Natural killer cell (primary cell): Measurements from ENCODE around the gene DPH3. TPM values are rescaled to one million over a fixed set of nuclear protein-coding genes. Genes with fewer than 3 reads are reported as not detected.

Experiments used
- ATAC-seq, 3 donors: fragments of 150-1000 bp in 2 of 3; fragments of 200-7000 bp in 1 of 3; cut with Tn5 transposase; 1 replicate in 1 of 3; 2 replicates in 2 of 3; pipeline ENCODE4 v1.10.0; 2021; ENCODE audit warnings: mild to moderate bottlenecking in 2 of 3, moderate library complexity in 2 of 3
- DNase-seq, 2 donors: peaks; one replicate each; pipeline versions ENCODE4 v3.0.0 to v3.0.0-alpha.2; 2013 to 2021; ENCODE audit warnings: mixed read lengths in 1 of 2
- H3K27ac ChIP-seq: one replicate; pipeline ENCODE4 v1.5.1; 2013; ENCODE audit warnings: mild to moderate bottlenecking, low read length
- H3K27me3 ChIP-seq: one replicate; pipeline ENCODE4 v1.6.1; 2013; ENCODE audit warnings: low read length; ENCODE audit not compliant: control insufficient read depth, insufficient read depth
- H3K36me3 ChIP-seq: one replicate; pipeline ENCODE4 v1.6.1; 2013; ENCODE audit warnings: low read length; ENCODE audit not compliant: control insufficient read depth, insufficient read depth
- H3K4me1 ChIP-seq: one replicate; pipeline ENCODE4 v1.6.1; 2013; ENCODE audit warnings: low read length; ENCODE audit not compliant: control insufficient read depth, insufficient read depth
- H3K4me3 ChIP-seq: one replicate; pipeline ENCODE4 v1.5.1; 2013; ENCODE audit warnings: low read length
- H3K9me3 ChIP-seq: one replicate; pipeline ENCODE4 v1.6.1; 2013; ENCODE audit warnings: low read length; ENCODE audit not compliant: control insufficient read depth, insufficient read depth
- H3K27ac Mint-ChIP-seq, 2 donors: one replicate each; pipeline ENCODE4 v1.8.0; 2022; ENCODE audit warnings: mild to moderate bottlenecking in 2 of 2, mixed read lengths in 2 of 2, moderate library complexity in 1 of 2
- H3K27me3 Mint-ChIP-seq, 2 donors: one replicate each; pipeline ENCODE4 v1.8.0; 2022; ENCODE audit warnings: low read depth in 2 of 2, mixed read lengths in 2 of 2
- H3K36me3 Mint-ChIP-seq: one replicate; pipeline ENCODE4 v1.8.0; 2022; ENCODE audit warnings: mixed read lengths
- H3K4me1 Mint-ChIP-seq, 2 donors: one replicate each; pipeline ENCODE4 v1.8.0; 2022; ENCODE audit warnings: mixed read lengths in 2 of 2
- H3K4me3 Mint-ChIP-seq: one replicate; pipeline ENCODE4 v1.8.0; 2022; ENCODE audit warnings: mild to moderate bottlenecking, moderate library complexity, mixed read lengths
- H3K9me3 Mint-ChIP-seq, 2 donors: one replicate each; pipeline ENCODE4 v1.8.0; 2022; ENCODE audit warnings: mixed read lengths in 2 of 2
- CTCF ChIP-seq: fragments of 200-600 bp; IDR thresholded peaks from one replicate; pipeline ENCODE4 v1.8.0; 2022; ENCODE audit warnings: antibody characterized with exemption
- WGBS: methylation state at CpG from one replicate; pipeline ENCODE4 v1.1.7; 2013; ENCODE audit warnings: missing lambda C conversion rate; ENCODE audit not compliant: insufficient coverage; 5-methylcytosine and 5-hydroxymethylcytosine counted together
- intact Hi-C: fragments of 100-400 bp; cut with micrococcal nuclease; formaldehyde crosslinking; loops from one replicate; pipeline ENCODE4 v1.14.2; 2022
- total RNA-seq, 4 donors: library from RNA; stranded (reverse); fragments of 120-200 nt in 1 of 4; gene quantifications; one replicate each; pipeline versions ENCODE4 v1.2.3 to v1.2.4, GENCODE V29; 2013 to 2022

DPH3 gene
- total RNA-seq, 3 donors from 2014 or later (not counting 1 experiment from before 2014, with no cell fraction given): 20.4 to 27.3 (median 22.8) TPM

DNA sequence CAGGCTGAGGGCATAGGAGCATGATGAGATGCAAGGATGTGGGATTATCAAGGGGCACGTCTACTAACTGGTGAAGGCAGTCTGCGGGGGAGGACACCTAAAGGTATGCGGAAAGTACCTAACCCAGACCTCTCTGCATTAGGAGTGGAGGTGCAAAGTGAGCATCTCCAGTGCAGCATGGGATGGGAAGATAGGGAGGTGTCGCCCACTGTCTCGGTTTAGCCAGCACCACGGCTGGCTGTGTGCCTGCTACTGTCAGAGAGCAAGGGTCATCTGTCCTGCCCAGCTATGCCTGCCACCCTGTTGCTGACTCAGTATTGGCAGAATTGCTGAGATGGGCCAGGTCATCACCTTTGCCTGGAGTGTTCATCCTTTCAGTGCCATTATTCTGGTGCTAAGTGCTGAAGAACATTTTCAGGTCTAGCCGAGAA, 40.4 kb upstream of the DPH3 start:
- 67% methylated on average over 7 of the region's 7 CpGs for WGBS
- DNase-seq (peak in 1 of 2 donors; percentile 82), ATAC-seq (peak in 1 of 3 donors; percentile 5)
- peak overlapping the region; percentile 34 for H3K27ac ChIP-seq
- H3K27me3 Mint-ChIP-seq: no peaks in the 10 kb centered on the region
- intact Hi-C loops: loop anchor here (10.0 kb wide), 2 partner anchors 780 to 850 kb away; no protein-coding TSS in a partner anchor
- H3K4me3 ChIP-seq: no peak overlapping the region
- peaks cover 9% of the 10 kb centered on the region for H3K36me3 Mint-ChIP-seq
- no peaks in the 10 kb centered on the region for H3K27me3 ChIP-seq
- TF ChIP-seq CTCF: no peak
- peak overlapping the region; percentile 33 to 72 for H3K27ac Mint-ChIP-seq
- peaks cover 74 to 90% of the 10 kb centered on the region in 2 donors for H3K4me1 Mint-ChIP-seq
- H3K4me3 Mint-ChIP-seq: peak overlapping the region; percentile 22
- H3K9me3 Mint-ChIP-seq: no peaks in the 10 kb centered on the region
- peaks cover 39% of the 10 kb centered on the region for H3K4me1 ChIP-seq
- no peaks in the 10 kb centered on the region for H3K9me3 ChIP-seq
- peaks cover 53% of the 10 kb centered on the region for H3K36me3 ChIP-seq

GRCh38 chr3:16304061-16305010, 39.6 kb upstream of the DPH3 start:
- peaks cover 74 to 90% of the 10 kb centered on the region in 2 donors for H3K4me1 Mint-ChIP-seq
- peak in 1 of 2 donors; percentile 48 for DNase-seq
- Histone ChIP-seq H3K27me3 (no peaks in the 10 kb centered on the region), H3K27ac (peak overlapping the region; percentile 34), H3K4me3 (no peak overlapping the region), H3K4me1 (peaks cover 45% of the 10 kb centered on the region), H3K36me3 (peaks cover 53% of the 10 kb centered on the region), H3K9me3 (no peaks in the 10 kb centered on the region)
- WGBS: 95% methylated on average over 2 of the region's 2 CpGs
- peaks cover 9% of the 10 kb centered on the region for H3K36me3 Mint-ChIP-seq
- no peak for TF ChIP-seq CTCF
- H3K9me3 Mint-ChIP-seq: no peaks in the 10 kb centered on the region
- H3K4me3 Mint-ChIP-seq: peak overlapping the region; percentile 55
- no peaks in the 10 kb centered on the region for H3K27me3 Mint-ChIP-seq
- peak overlapping the region; percentile 33 to 72 for H3K27ac Mint-ChIP-seq
- ATAC-seq: no peak
- intact Hi-C loops: loop anchor here (5.0 to 10.0 kb wide), 3 partner anchors 583 to 850 kb away; no protein-coding TSS in a partner anchor

GRCh38 chr3:16303037-16303575, 38.4 kb upstream of the DPH3 start:
- H3K36me3 Mint-ChIP-seq: peaks cover 9% of the 10 kb centered on the region
- H3K4me3 ChIP-seq: no peak overlapping the region
- WGBS: 79% methylated on average over 2 of the region's 2 CpGs

More at GRCh38 chr3:16303037-16303575, 38.4 kb upstream of the DPH3 start:
- no peak for TF ChIP-seq CTCF
- peaks cover 56% of the 10 kb centered on the region for H3K36me3 ChIP-seq
- DNase-seq (peak in 1 of 2 donors; percentile 13), ATAC-seq (no peak)
- peaks cover 49% of the 10 kb centered on the region for H3K4me1 ChIP-seq
- intact Hi-C loops: loop anchor here (5.0 to 10.0 kb wide), 3 partner anchors 584 to 852 kb away; no protein-coding TSS in a partner anchor
- Mint-ChIP-seq H3K4me3 (peak overlapping the region; percentile 23), H3K27me3 (no peaks in the 10 kb centered on the region), H3K4me1 (peaks cover 85 to 94% of the 10 kb centered on the region in 2 donors), H3K9me3 (no peaks in the 10 kb centered on the region), H3K27ac (peak overlapping the region in 1 of 2 donors; percentile 58)
- no peak overlapping the region for H3K27ac ChIP-seq
- H3K9me3 ChIP-seq: no peaks in the 10 kb centered on the region
- no peaks in the 10 kb centered on the region for H3K27me3 ChIP-seq
